GM12878 (cell line): ENCODE results near the gene UTP25.

Experiments
- ASH2L ChIP-seq: fragments of 300-600, 200-600 bp; sonication (generic); IDR thresholded peaks from 2 replicates; pipeline ENCODE4 v1.6.1; 2017; ENCODE audit warnings: low read depth, mild to moderate bottlenecking, borderline replicate concordance
- CREM ChIP-seq: IDR thresholded peaks from 2 replicates; pipeline ENCODE4 v1.6.1; 2014; ENCODE audit warnings: antibody characterized with exemption, low read depth
- FOS ChIP-seq: IDR thresholded peaks from 3 replicates; pipeline ENCODE4 v1.6.1; 2011; ENCODE audit warnings: borderline replicate concordance; ENCODE audit not compliant: insufficient read length; ENCODE audit errors: extremely low read depth
- GABPA ChIP-seq: IDR thresholded peaks from 2 replicates; pipeline ENCODE4 v1.6.1; 2014; ENCODE audit warnings: antibody characterized with exemption, low read depth, mild to moderate bottlenecking, inconsistent platforms
- NR2C2 ChIP-seq: IDR thresholded peaks from 2 replicates; pipeline ENCODE4 v1.6.1; 2011; ENCODE audit warnings: borderline replicate concordance, low read depth; ENCODE audit not compliant: control insufficient read depth, insufficient read length
- POLR2A ChIP-seq: IDR thresholded peaks from 2 replicates; pipeline ENCODE4 v1.6.1; 2011; ENCODE audit warnings: low read depth, mild to moderate bottlenecking, low read length
- RB1 ChIP-seq: fragments of 450-650 bp; formaldehyde crosslinking; IDR thresholded peaks from 2 replicates; pipeline ENCODE4 v1.6.1; 2017; ENCODE audit warnings: mild to moderate bottlenecking, borderline replicate concordance
- SUZ12 ChIP-seq: fragments of 200-600 bp; sonication (generic); IDR thresholded peaks from one replicate; pipeline ENCODE4 v1.6.1; 2018; ENCODE audit warnings: antibody characterized with exemption, mild to moderate bottlenecking; ENCODE audit not compliant: unreplicated experiment
- YY1 ChIP-seq: IDR thresholded peaks from 2 replicates; pipeline ENCODE4 v1.6.1; 2011; ENCODE audit warnings: low read depth, mild to moderate bottlenecking, low read length
- ZBED1 ChIP-seq: IDR thresholded peaks from 2 replicates; pipeline ENCODE4 v1.6.1; 2016; ENCODE audit warnings: borderline replicate concordance
- ZNF24 ChIP-seq: fragments of 450-650 bp; IDR thresholded peaks from 2 replicates; pipeline ENCODE4 v1.6.1; 2017; ENCODE audit warnings: antibody characterized with exemption, mild to moderate bottlenecking
- TF ChIP-seq, protein P1 (sequence below), 3 experiments: IDR thresholded peaks in 2 of 3; conservative IDR thresholded peaks in 1 of 3; 2 replicates each; pipeline ENCODE4 v1.5.1; 2011; ENCODE audit warnings: low read depth in 3 of 3, low read length in 3 of 3, mild to moderate bottlenecking in 3 of 3, control low read depth in 2 of 3, moderate library complexity in 2 of 3, inconsistent platforms in 1 of 3, mixed read lengths in 1 of 3; ENCODE audit not compliant: control insufficient read depth in 2 of 3, insufficient read depth in 1 of 3; ENCODE audit errors: extremely low read depth in 1 of 3
- TF ChIP-seq, protein P2 (sequence below): IDR thresholded peaks from 2 replicates; pipeline ENCODE4 v1.6.1; 2012; ENCODE audit warnings: improper control_type of control experiment, low read depth, low read length; ENCODE audit not compliant: insufficient replicate concordance

DNA sequence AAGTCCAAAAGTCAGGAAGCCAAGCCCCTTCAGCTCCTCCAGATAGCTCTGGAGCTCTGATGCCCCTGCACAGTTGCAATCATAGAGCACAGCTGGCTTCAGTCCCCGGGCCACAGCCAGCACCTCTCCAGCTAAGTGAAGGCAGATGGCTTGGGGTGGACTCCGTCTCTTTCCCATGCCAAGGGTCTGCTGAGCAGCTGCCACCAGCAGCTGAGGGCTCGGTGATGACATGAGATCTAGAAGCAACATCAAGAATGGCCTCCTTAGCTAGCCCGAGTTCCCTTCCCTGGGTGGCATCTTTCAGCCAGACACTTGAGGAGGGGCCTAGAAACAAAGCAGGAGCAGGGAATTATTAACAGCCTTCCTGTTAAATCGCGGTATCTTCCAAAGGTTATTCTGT, 44.4 kb upstream of the UTP25 start:
- TF ChIP-seq ZNF24 (no peak), YY1 (no peak), GABPA (no peak), SUZ12 (no peak), ZBED1 (no peak), NR2C2 (no peak), ASH2L (no peak), POLR2A (no peak), CREM (no peak), RB1 (no peak), FOS (no peak)
- TF ChIP-seq, protein P1, sequence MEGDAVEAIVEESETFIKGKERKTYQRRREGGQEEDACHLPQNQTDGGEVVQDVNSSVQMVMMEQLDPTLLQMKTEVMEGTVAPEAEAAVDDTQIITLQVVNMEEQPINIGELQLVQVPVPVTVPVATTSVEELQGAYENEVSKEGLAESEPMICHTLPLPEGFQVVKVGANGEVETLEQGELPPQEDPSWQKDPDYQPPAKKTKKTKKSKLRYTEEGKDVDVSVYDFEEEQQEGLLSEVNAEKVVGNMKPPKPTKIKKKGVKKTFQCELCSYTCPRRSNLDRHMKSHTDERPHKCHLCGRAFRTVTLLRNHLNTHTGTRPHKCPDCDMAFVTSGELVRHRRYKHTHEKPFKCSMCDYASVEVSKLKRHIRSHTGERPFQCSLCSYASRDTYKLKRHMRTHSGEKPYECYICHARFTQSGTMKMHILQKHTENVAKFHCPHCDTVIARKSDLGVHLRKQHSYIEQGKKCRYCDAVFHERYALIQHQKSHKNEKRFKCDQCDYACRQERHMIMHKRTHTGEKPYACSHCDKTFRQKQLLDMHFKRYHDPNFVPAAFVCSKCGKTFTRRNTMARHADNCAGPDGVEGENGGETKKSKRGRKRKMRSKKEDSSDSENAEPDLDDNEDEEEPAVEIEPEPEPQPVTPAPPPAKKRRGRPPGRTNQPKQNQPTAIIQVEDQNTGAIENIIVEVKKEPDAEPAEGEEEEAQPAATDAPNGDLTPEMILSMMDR (IDR thresholded peaks at IDR 0.05 in 2 of 3, conservative IDR thresholded peaks at IDR 0.05 in 1 of 3; ENCODE audit: control insufficient read depth in 2 of 3, extremely low read depth in 1 of 3, insufficient read depth in 1 of 3, low read depth in 3 of 3, low read length in 3 of 3) = no peak
- TF ChIP-seq, protein P2, sequence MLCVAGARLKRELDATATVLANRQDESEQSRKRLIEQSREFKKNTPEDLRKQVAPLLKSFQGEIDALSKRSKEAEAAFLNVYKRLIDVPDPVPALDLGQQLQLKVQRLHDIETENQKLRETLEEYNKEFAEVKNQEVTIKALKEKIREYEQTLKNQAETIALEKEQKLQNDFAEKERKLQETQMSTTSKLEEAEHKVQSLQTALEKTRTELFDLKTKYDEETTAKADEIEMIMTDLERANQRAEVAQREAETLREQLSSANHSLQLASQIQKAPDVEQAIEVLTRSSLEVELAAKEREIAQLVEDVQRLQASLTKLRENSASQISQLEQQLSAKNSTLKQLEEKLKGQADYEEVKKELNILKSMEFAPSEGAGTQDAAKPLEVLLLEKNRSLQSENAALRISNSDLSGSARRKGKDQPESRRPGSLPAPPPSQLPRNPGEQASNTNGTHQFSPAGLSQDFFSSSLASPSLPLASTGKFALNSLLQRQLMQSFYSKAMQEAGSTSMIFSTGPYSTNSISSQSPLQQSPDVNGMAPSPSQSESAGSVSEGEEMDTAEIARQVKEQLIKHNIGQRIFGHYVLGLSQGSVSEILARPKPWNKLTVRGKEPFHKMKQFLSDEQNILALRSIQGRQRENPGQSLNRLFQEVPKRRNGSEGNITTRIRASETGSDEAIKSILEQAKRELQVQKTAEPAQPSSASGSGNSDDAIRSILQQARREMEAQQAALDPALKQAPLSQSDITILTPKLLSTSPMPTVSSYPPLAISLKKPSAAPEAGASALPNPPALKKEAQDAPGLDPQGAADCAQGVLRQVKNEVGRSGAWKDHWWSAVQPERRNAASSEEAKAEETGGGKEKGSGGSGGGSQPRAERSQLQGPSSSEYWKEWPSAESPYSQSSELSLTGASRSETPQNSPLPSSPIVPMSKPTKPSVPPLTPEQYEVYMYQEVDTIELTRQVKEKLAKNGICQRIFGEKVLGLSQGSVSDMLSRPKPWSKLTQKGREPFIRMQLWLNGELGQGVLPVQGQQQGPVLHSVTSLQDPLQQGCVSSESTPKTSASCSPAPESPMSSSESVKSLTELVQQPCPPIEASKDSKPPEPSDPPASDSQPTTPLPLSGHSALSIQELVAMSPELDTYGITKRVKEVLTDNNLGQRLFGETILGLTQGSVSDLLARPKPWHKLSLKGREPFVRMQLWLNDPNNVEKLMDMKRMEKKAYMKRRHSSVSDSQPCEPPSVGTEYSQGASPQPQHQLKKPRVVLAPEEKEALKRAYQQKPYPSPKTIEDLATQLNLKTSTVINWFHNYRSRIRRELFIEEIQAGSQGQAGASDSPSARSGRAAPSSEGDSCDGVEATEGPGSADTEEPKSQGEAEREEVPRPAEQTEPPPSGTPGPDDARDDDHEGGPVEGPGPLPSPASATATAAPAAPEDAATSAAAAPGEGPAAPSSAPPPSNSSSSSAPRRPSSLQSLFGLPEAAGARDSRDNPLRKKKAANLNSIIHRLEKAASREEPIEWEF = no peak
